Suprapubic skin (tissue), 3 donors: ENCODE results near the gene WDR3.

Experiments used
- POLR2A ChIP-seq, 2 donors: fragments of 450-650 bp; IDR thresholded peaks; one replicate each; pipeline ENCODE4 v1.6.1; 2017; ENCODE audit warnings: antibody characterized with exemption in 2 of 2, mild to moderate bottlenecking in 2 of 2, moderate library complexity in 2 of 2
- TF ChIP-seq, protein P1 (sequence below), 2 donors: fragments of 200-600 bp in 1 of 2; fragments of 450-650 bp in 1 of 2; sonication (generic) in 1 of 2; IDR thresholded peaks; one replicate each; pipeline ENCODE4 v1.5.1; 2016 to 2019; ENCODE audit warnings: antibody characterized with exemption in 2 of 2, mild to moderate bottlenecking in 1 of 2, moderate library complexity in 1 of 2

- TF ChIP-seq, protein P1, sequence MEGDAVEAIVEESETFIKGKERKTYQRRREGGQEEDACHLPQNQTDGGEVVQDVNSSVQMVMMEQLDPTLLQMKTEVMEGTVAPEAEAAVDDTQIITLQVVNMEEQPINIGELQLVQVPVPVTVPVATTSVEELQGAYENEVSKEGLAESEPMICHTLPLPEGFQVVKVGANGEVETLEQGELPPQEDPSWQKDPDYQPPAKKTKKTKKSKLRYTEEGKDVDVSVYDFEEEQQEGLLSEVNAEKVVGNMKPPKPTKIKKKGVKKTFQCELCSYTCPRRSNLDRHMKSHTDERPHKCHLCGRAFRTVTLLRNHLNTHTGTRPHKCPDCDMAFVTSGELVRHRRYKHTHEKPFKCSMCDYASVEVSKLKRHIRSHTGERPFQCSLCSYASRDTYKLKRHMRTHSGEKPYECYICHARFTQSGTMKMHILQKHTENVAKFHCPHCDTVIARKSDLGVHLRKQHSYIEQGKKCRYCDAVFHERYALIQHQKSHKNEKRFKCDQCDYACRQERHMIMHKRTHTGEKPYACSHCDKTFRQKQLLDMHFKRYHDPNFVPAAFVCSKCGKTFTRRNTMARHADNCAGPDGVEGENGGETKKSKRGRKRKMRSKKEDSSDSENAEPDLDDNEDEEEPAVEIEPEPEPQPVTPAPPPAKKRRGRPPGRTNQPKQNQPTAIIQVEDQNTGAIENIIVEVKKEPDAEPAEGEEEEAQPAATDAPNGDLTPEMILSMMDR (IDR thresholded peaks at IDR 0.05): no peak
- TF ChIP-seq POLR2A (IDR thresholded peaks at IDR 0.05): no peak
Observed at GRCh38 chr1:117904485-117904884, 25.1 kb upstream of the WDR3 start.
